ENCODE results near the gene HECW1. TPM values are rescaled to one million over a fixed set of nuclear protein-coding genes. Genes with fewer than 3 reads are reported as not detected.
A peak's percentile ranks its signal among the peaks of the same experiment; 100 is the strongest.

Gene HECW1
- polyA plus RNA-seq, 1 donor (not counting 4 experiments of a cell fraction or from before 2014, with no cell fraction given), result not detected

GRCh38 chr7:43278088-43278644 is 165.7 kb downstream of the HECW1 start:
- no peaks in the 10 kb centered on the region for H3K79me2 ChIP-seq (ENCODE audit: control insufficient read depth, insufficient read depth, low read length)
- no peaks in the 10 kb centered on the region for H4K20me1 ChIP-seq (ENCODE audit: control insufficient read depth, extremely low read depth, insufficient read depth, low read length)
- FAIRE-seq (peak; percentile 81), DNase-seq (ENCODE audit: low read depth, low spot score) (no peak)
- H3K4me1 ChIP-seq (ENCODE audit: control insufficient read depth, extremely low read depth, insufficient read depth, low read length), result no peaks in the 10 kb centered on the region
- H2AFZ ChIP-seq (ENCODE audit: control insufficient read depth, low read length), result no peak overlapping the region
- no peaks in the 10 kb centered on the region for H3K9me3 ChIP-seq (ENCODE audit: control insufficient read depth, low read depth, low read length)
- no peak overlapping the region for H3K4me3 ChIP-seq (ENCODE audit: control insufficient read depth in 2 of 3, extremely low read depth in 1 of 3, insufficient read depth in 2 of 3, low read depth in 1 of 3, low read length in 3 of 3)
- no peak overlapping the region for H3K4me2 ChIP-seq (ENCODE audit: control insufficient read depth, extremely low read depth, insufficient read depth, low read depth, low read length)
- TF ChIP-seq EZH2 (IDR thresholded peaks at IDR 0.05; ENCODE audit: low read length) (no peak), CTCF (optimal IDR thresholded peaks at IDR 0.05 in 1 of 3, IDR thresholded peaks at IDR 0.05 in 1 of 3, conservative IDR thresholded peaks at IDR 0.05 in 1 of 3; ENCODE audit: extremely low read depth in 1 of 3, insufficient read depth in 2 of 3, low read length in 3 of 3) (no peak)
- peaks cover 8% of the 10 kb centered on the region for H3K27me3 ChIP-seq (ENCODE audit: control insufficient read depth, extremely low read depth, insufficient read depth, low read length)
- no peaks in the 10 kb centered on the region for H3K9me1 ChIP-seq (ENCODE audit: control insufficient read depth, extremely low read depth, insufficient read depth, low read length)
- no peak overlapping the region for H3K9ac ChIP-seq (ENCODE audit: control insufficient read depth, extremely low read depth, insufficient read depth, low read length)
- H3K36me3 ChIP-seq (ENCODE audit: control insufficient read depth in 2 of 2, extremely low read depth in 1 of 2, insufficient read depth in 2 of 2, low read length in 2 of 2), result no peaks in the 10 kb centered on the region
- H3K27ac ChIP-seq (ENCODE audit: control insufficient read depth, insufficient read depth, low read length), result no peak overlapping the region
- dilution Hi-C loops (cut with MboI; ENCODE audit: extremely low pct_ligation_motif_present, low sequenced_read_pairs), result no loop called here

- no peaks in the 10 kb centered on the region for H3K4me1 ChIP-seq (ENCODE audit: control insufficient read depth, extremely low read depth, insufficient read depth, low read length)
- TF ChIP-seq EZH2 (IDR thresholded peaks at IDR 0.05; ENCODE audit: low read length), result no peak
- no peak for TF ChIP-seq CTCF (optimal IDR thresholded peaks at IDR 0.05 in 1 of 3, IDR thresholded peaks at IDR 0.05 in 1 of 3, conservative IDR thresholded peaks at IDR 0.05 in 1 of 3; ENCODE audit: extremely low read depth in 1 of 3, insufficient read depth in 2 of 3, low read length in 3 of 3)
- no peak for FAIRE-seq
- H3K9me1 ChIP-seq (ENCODE audit: control insufficient read depth, extremely low read depth, insufficient read depth, low read length), result no peaks in the 10 kb centered on the region
- H3K4me3 ChIP-seq (ENCODE audit: control insufficient read depth in 2 of 3, extremely low read depth in 1 of 3, insufficient read depth in 2 of 3, low read depth in 1 of 3, low read length in 3 of 3), result no peak overlapping the region
- no peaks in the 10 kb centered on the region for H3K36me3 ChIP-seq (ENCODE audit: control insufficient read depth in 2 of 2, extremely low read depth in 1 of 2, insufficient read depth in 2 of 2, low read length in 2 of 2)
- no peaks in the 10 kb centered on the region for H3K79me2 ChIP-seq (ENCODE audit: control insufficient read depth, insufficient read depth, low read length)
- peaks cover 15% of the 10 kb centered on the region for H3K27me3 ChIP-seq (ENCODE audit: control insufficient read depth, extremely low read depth, insufficient read depth, low read length)
- H3K9me3 ChIP-seq (ENCODE audit: control insufficient read depth, low read depth, low read length), result no peaks in the 10 kb centered on the region
- no peak overlapping the region for H2AFZ ChIP-seq (ENCODE audit: control insufficient read depth, low read length)
- H3K4me2 ChIP-seq (ENCODE audit: control insufficient read depth, extremely low read depth, insufficient read depth, low read depth, low read length), result no peak overlapping the region
- H4K20me1 ChIP-seq (ENCODE audit: control insufficient read depth, extremely low read depth, insufficient read depth, low read length), result no peaks in the 10 kb centered on the region
- dilution Hi-C loops (cut with MboI; ENCODE audit: extremely low pct_ligation_motif_present, low sequenced_read_pairs), result no loop called here
- no peak for DNase-seq (ENCODE audit: low read depth, low spot score)
- H3K9ac ChIP-seq (ENCODE audit: control insufficient read depth, extremely low read depth, insufficient read depth, low read length), result no peak overlapping the region
- H3K27ac ChIP-seq (ENCODE audit: control insufficient read depth, insufficient read depth, low read length), result no peak overlapping the region
Measured at GRCh38 chr7:43281268-43281667, 168.8 kb downstream of the HECW1 start.

Measured in keratinocyte (primary cell).